Activated CD4-positive, alpha-beta T cell treated with anti-CD3 and anti-CD28 coated beads, Interleukin-2, Interleukin-6, amounts not matched to agents 100 ng/mL and 50 ng/mL, durations not matched to agents 16 hours and 8 hours (primary cell): ENCODE data around the gene DEFB112.

Experiments used
- DNase-seq: peaks from one replicate; pipeline ENCODE4 v3.0.0-alpha.2; 2020

Gene DEFB112

GRCh38 chr6:50049829-50050228 lies at the start of gene DEFB112:
DEFB112 (minus strand) TSS chr6:50049929; CDS start chr6:50049869, 60 bp downstream.
- DNase-seq, result no peak

- DNase-seq, result no peak
Measured at GRCh38 chr6:50098641-50098993, 48.9 kb upstream of the DEFB112 start.

- DNase-seq, result no peak
Measured at GRCh38 chr6:50097966-50098640, 48.4 kb upstream of the DEFB112 start.

- DNase-seq, result no peak
Measured at GRCh38 chr6:50096296-50096695, 46.6 kb upstream of the DEFB112 start.

GRCh38 chr6:50093938-50094272 lies 44.2 kb upstream of the DEFB112 start:
- no peak for DNase-seq

GRCh38 chr6:50093116-50093937 lies 43.6 kb upstream of the DEFB112 start:
- no peak for DNase-seq

GRCh38 chr6:50091641-50092040 lies 41.9 kb upstream of the DEFB112 start:
- no peak for DNase-seq

GRCh38 chr6:50089911-50090310 lies 40.2 kb upstream of the DEFB112 start:
- no peak for DNase-seq

GRCh38 chr6:50087231-50087954 lies 37.7 kb upstream of the DEFB112 start:
- no peak for DNase-seq

- no peak for DNase-seq
Measured at GRCh38 chr6:50077385-50077784, 27.7 kb upstream of the DEFB112 start.

GRCh38 chr6:50076431-50076830 lies 26.7 kb upstream of the DEFB112 start:
- DNase-seq, result no peak

GRCh38 chr6:50071921-50072320 lies 22.2 kb upstream of the DEFB112 start:
- DNase-seq, result no peak

GRCh38 chr6:50070101-50070500 lies 20.4 kb upstream of the DEFB112 start:
- no peak for DNase-seq

- DNase-seq, result peak; percentile 1
Measured at GRCh38 chr6:50062051-50062450, 12.3 kb upstream of the DEFB112 start.

- DNase-seq, result no peak
Measured at GRCh38 chr6:50056242-50056641, 6.5 kb upstream of the DEFB112 start.

GRCh38 chr6:50047026-50047425 lies 2.7 kb downstream of the DEFB112 start:
- no peak for DNase-seq

- DNase-seq, result peak; percentile 0
Measured at GRCh38 chr6:50030777-50031562, 18.8 kb downstream of the DEFB112 start.

- no peak for DNase-seq
Measured at GRCh38 chr6:50030350-50030749, 19.4 kb downstream of the DEFB112 start.

GRCh38 chr6:50025258-50025657 lies 24.5 kb downstream of the DEFB112 start:
- DNase-seq, result no peak

- no peak for DNase-seq
Measured at GRCh38 chr6:50021894-50022293, 27.8 kb downstream of the DEFB112 start, which contains the start of gene DEFB110. DEFB110 (minus strand) TSS chr6:50021994; CDS start chr6:50021935, 59 bp downstream.

- no peak for DNase-seq
Measured at GRCh38 chr6:50007819-50008218, 41.9 kb downstream of the DEFB112 start.

GRCh38 chr6:50003139-50003538 lies 46.6 kb downstream of the DEFB112 start:
- DNase-seq, result no peak

- no peak for DNase-seq
Measured at GRCh38 chr6:49995278-49995677, 54.5 kb downstream of the DEFB112 start.
